Measurements from ENCODE around the gene NEO1. TPM values are rescaled to one million over a fixed set of nuclear protein-coding genes. Genes with fewer than 3 reads are reported as not detected.
A peak's percentile ranks its signal among the peaks of the same experiment; 100 is the strongest.

The NEO1 gene
- total and polyA plus RNA-seq, 2 experiments from 2014 or later, result 4.5 to 13.6 TPM

DNA sequence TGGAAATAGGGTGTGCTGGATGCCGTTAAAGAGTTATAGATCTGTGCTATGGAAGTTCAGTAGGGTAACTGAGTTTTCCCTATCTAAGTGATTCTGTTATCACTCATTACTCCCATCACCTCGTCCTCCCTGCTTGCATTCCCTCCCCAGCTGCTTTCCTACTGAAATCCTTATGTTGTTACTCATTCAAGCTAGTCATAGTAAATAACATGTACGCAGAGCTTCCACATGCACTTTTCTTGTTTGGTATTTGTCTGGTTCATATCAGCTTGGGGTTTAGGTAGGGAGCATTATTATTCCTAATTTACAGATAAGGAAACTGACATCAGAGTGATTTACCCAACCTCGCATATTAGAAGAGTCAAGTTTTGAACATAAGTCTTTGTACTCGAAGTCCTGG lies 181.4 kb downstream of the NEO1 start:
- H3K9me2 ChIP-seq (ENCODE audit: insufficient read depth), result no peaks in the 10 kb centered on the region
- H3K9ac ChIP-seq, result no peak overlapping the region
- peaks cover 13% of the 10 kb centered on the region; the same call in 1 of the 2 replicates for H3F3A ChIP-seq (ENCODE audit: insufficient read depth)
- no peak overlapping the region for H3K27ac ChIP-seq
- TF ChIP-seq EZH2phosphoT487 (IDR thresholded peaks at IDR 0.05; ENCODE audit: insufficient read depth, low read depth) (no peak), EZH2 (IDR thresholded peaks at IDR 0.05; ENCODE audit: insufficient read depth, poor library complexity, severe bottlenecking) (no peak)
- H3K27me3 ChIP-seq (replicated peaks; ENCODE audit: insufficient read depth), result no peaks in the 10 kb centered on the region
- H3K4me2 ChIP-seq (ENCODE audit: unreplicated experiment), result no peak overlapping the region
- H3K4me3 ChIP-seq, result no peak overlapping the region
- H2AFZ ChIP-seq, result no peak overlapping the region
- H4K20me1 ChIP-seq (ENCODE audit: insufficient read depth), result no peaks in the 10 kb centered on the region
- 86 to 90% methylated on average over 5 of the region's 5 CpGs for WGBS, 2 experiments (ENCODE audit: low coverage in 1 of 2, low lambda C conversion rate in 2 of 2, missing lambda C conversion rate in 2 of 2)
- in situ Hi-C loops (cut with MboI), result no loop called here
- peak; percentile 6 for DNase-seq
- H3K4me1 ChIP-seq (ENCODE audit: insufficient read depth), result peaks cover 13% of the 10 kb centered on the region
- no peaks in the 10 kb centered on the region for H3K9me3 ChIP-seq (ENCODE audit: low read depth)
- no peaks in the 10 kb centered on the region for H3K36me3 ChIP-seq (ENCODE audit: low read depth)
- H3K79me2 ChIP-seq (ENCODE audit: insufficient read depth), result no peaks in the 10 kb centered on the region

DNA sequence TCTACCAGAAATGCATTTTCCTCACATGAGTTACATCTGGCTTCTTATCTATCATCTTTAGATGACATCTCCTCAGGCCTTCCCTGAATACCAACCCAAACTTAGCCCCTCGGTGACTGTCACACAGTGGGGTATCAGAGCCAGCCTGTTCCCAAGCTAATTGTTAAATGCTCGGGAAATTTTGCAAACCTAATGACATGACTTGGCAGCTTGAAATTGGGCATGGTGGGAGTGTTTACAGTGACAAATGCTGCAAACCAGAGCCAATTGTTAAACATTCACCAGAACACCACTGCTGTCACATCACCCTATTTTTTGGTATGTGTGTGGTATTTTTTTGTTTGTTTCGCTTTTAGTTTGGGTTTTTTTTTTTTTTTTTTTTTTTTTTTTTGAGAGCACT lies 185.6 kb downstream of the NEO1 start:
- Histone ChIP-seq H4K20me1 (ENCODE audit: insufficient read depth) (no peaks in the 10 kb centered on the region), H3K9ac (no peak overlapping the region), H3K4me1 (ENCODE audit: insufficient read depth) (no peaks in the 10 kb centered on the region), H3K79me2 (ENCODE audit: insufficient read depth) (no peaks in the 10 kb centered on the region), H3K9me2 (ENCODE audit: insufficient read depth) (no peaks in the 10 kb centered on the region), H3F3A (ENCODE audit: insufficient read depth) (no peaks in the 10 kb centered on the region), H3K9me3 (ENCODE audit: low read depth) (no peaks in the 10 kb centered on the region), H3K27ac (no peak overlapping the region), H3K4me2 (ENCODE audit: unreplicated experiment) (no peak overlapping the region), H3K4me3 (no peak overlapping the region), H3K36me3 (ENCODE audit: low read depth) (no peaks in the 10 kb centered on the region), H3K27me3 (replicated peaks; ENCODE audit: insufficient read depth) (no peaks in the 10 kb centered on the region), H2AFZ (no peak overlapping the region)
- no peak for DNase-seq
- TF ChIP-seq EZH2phosphoT487 (IDR thresholded peaks at IDR 0.05; ENCODE audit: insufficient read depth, low read depth), result no peak
- no peak for TF ChIP-seq EZH2 (IDR thresholded peaks at IDR 0.05; ENCODE audit: insufficient read depth, poor library complexity, severe bottlenecking)
- 41 to 44% methylated on average over 3 of the region's 3 CpGs for WGBS, 2 experiments (ENCODE audit: low coverage in 1 of 2, low lambda C conversion rate in 2 of 2, missing lambda C conversion rate in 2 of 2)
- in situ Hi-C loops (cut with MboI), result no loop called here

- Histone ChIP-seq H3K27ac (no peak overlapping the region), H3K9me3 (ENCODE audit: low read depth) (no peaks in the 10 kb centered on the region), H3K9me2 (ENCODE audit: insufficient read depth) (no peaks in the 10 kb centered on the region), H3K36me3 (ENCODE audit: low read depth) (no peaks in the 10 kb centered on the region), H3K27me3 (replicated peaks; ENCODE audit: insufficient read depth) (no peaks in the 10 kb centered on the region), H2AFZ (no peak overlapping the region), H3F3A (ENCODE audit: insufficient read depth) (no peaks in the 10 kb centered on the region), H4K20me1 (ENCODE audit: insufficient read depth) (no peaks in the 10 kb centered on the region), H3K9ac (no peak overlapping the region), H3K79me2 (ENCODE audit: insufficient read depth) (no peaks in the 10 kb centered on the region), H3K4me2 (ENCODE audit: unreplicated experiment) (no peak overlapping the region), H3K4me3 (no peak overlapping the region), H3K4me1 (ENCODE audit: insufficient read depth) (no peaks in the 10 kb centered on the region)
- TF ChIP-seq EZH2 (IDR thresholded peaks at IDR 0.05; ENCODE audit: insufficient read depth, poor library complexity, severe bottlenecking) (no peak), EZH2phosphoT487 (IDR thresholded peaks at IDR 0.05; ENCODE audit: insufficient read depth, low read depth) (no peak)
- DNase-seq, result no peak
- WGBS, 2 experiments (ENCODE audit: low coverage in 1 of 2, low lambda C conversion rate in 2 of 2, missing lambda C conversion rate in 2 of 2), result 83 to 85% methylated on average over 10 of the region's 10 CpGs
- in situ Hi-C loops (cut with MboI), result no loop called here
Observed at GRCh38 chr15:73239564-73240215, 187.4 kb downstream of the NEO1 start.

- DNase-seq, result peak; percentile 50
- Histone ChIP-seq H3K27me3 (replicated peaks; ENCODE audit: insufficient read depth) (no peaks in the 10 kb centered on the region), H3K4me3 (no peak overlapping the region), H3K9me3 (ENCODE audit: low read depth) (no peaks in the 10 kb centered on the region), H3K9ac (no peak overlapping the region), H3K4me2 (ENCODE audit: unreplicated experiment) (no peak overlapping the region), H3K27ac (no peak overlapping the region), H3F3A (ENCODE audit: insufficient read depth) (no peaks in the 10 kb centered on the region), H3K4me1 (ENCODE audit: insufficient read depth) (no peaks in the 10 kb centered on the region), H3K9me2 (ENCODE audit: insufficient read depth) (no peaks in the 10 kb centered on the region), H4K20me1 (ENCODE audit: insufficient read depth) (no peaks in the 10 kb centered on the region), H3K36me3 (ENCODE audit: low read depth) (no peaks in the 10 kb centered on the region), H3K79me2 (ENCODE audit: insufficient read depth) (no peaks in the 10 kb centered on the region), H2AFZ (no peak overlapping the region)
- TF ChIP-seq EZH2 (IDR thresholded peaks at IDR 0.05; ENCODE audit: insufficient read depth, poor library complexity, severe bottlenecking) (no peak), EZH2phosphoT487 (IDR thresholded peaks at IDR 0.05; ENCODE audit: insufficient read depth, low read depth) (no peak)
- 27 to 30% methylated on average over 4 of the region's 4 CpGs for WGBS, 2 experiments (ENCODE audit: low coverage in 1 of 2, low lambda C conversion rate in 2 of 2, missing lambda C conversion rate in 2 of 2)
- in situ Hi-C loops (cut with MboI), result no loop called here
Observed at GRCh38 chr15:73240866-73241499, 188.7 kb downstream of the NEO1 start.
